GM19351 (cell line): Measurements from ENCODE around the gene HCN2.
"Not testable (repeated sequence)": the region's sequence is repeated elsewhere in the genome, so short reads cannot be mapped to it uniquely, and the experiment has no call there.

Experiments used
- ATAC-seq: cut with Tn5 transposase; IDR thresholded peaks from one replicate; pipeline ENCODE4 v1.9.1; 2021; ENCODE audit warnings: mild to moderate bottlenecking, moderate library complexity; ENCODE audit not compliant: unreplicated experiment

Gene HCN2

GRCh38 chr19:602391-603301 lies 13.0 kb downstream of the HCN2 start:
- ATAC-seq, result no peak

GRCh38 chr19:603302-603639 lies 13.6 kb downstream of the HCN2 start:
- not testable (repeated sequence) for ATAC-seq

- not testable (repeated sequence) for ATAC-seq
Measured at GRCh38 chr19:603779-604178, 14.1 kb downstream of the HCN2 start.

GRCh38 chr19:604355-604754 lies 14.7 kb downstream of the HCN2 start:
- no peak for ATAC-seq

- ATAC-seq, result not testable (repeated sequence)
Measured at GRCh38 chr19:605061-605971, 15.6 kb downstream of the HCN2 start.

- ATAC-seq, result no peak
Measured at GRCh38 chr19:607301-608154, 17.8 kb downstream of the HCN2 start.

GRCh38 chr19:608155-609003 lies 18.7 kb downstream of the HCN2 start:
- ATAC-seq, result no peak

- ATAC-seq, result no peak
Measured at GRCh38 chr19:609004-609346, 19.3 kb downstream of the HCN2 start.

- ATAC-seq, result no peak
Measured at GRCh38 chr19:610071-610800, 20.6 kb downstream of the HCN2 start.

- no peak for ATAC-seq
Measured at GRCh38 chr19:610801-611480, 21.3 kb downstream of the HCN2 start.

GRCh38 chr19:611481-611868 lies 21.8 kb downstream of the HCN2 start:
- no peak for ATAC-seq

GRCh38 chr19:612941-613340 lies 23.3 kb downstream of the HCN2 start:
- ATAC-seq, result no peak

GRCh38 chr19:613732-614567 lies 24.3 kb downstream of the HCN2 start:
- no peak for ATAC-seq

GRCh38 chr19:615619-616018 lies 25.9 kb downstream of the HCN2 start:
- ATAC-seq, result no peak

GRCh38 chr19:616062-616700 lies 26.5 kb downstream of the HCN2 start:
- no peak for ATAC-seq

- no peak for ATAC-seq
Measured at GRCh38 chr19:616747-617526, 27.3 kb downstream of the HCN2 start.
